GM21423 (cell line): ENCODE data around the gene RPL19.

Experiments used
- ATAC-seq: cut with Tn5 transposase; IDR thresholded peaks from one replicate; pipeline ENCODE4 v1.9.1; 2021; ENCODE audit warnings: mild to moderate bottlenecking, moderate library complexity; ENCODE audit not compliant: unreplicated experiment

Gene RPL19

GRCh38 chr17:39171933-39172332 lies 28.1 kb upstream of the RPL19 start:
- no peak for ATAC-seq

- no peak for ATAC-seq
Measured at GRCh38 chr17:39173080-39173479, 27.0 kb upstream of the RPL19 start.

DNA sequence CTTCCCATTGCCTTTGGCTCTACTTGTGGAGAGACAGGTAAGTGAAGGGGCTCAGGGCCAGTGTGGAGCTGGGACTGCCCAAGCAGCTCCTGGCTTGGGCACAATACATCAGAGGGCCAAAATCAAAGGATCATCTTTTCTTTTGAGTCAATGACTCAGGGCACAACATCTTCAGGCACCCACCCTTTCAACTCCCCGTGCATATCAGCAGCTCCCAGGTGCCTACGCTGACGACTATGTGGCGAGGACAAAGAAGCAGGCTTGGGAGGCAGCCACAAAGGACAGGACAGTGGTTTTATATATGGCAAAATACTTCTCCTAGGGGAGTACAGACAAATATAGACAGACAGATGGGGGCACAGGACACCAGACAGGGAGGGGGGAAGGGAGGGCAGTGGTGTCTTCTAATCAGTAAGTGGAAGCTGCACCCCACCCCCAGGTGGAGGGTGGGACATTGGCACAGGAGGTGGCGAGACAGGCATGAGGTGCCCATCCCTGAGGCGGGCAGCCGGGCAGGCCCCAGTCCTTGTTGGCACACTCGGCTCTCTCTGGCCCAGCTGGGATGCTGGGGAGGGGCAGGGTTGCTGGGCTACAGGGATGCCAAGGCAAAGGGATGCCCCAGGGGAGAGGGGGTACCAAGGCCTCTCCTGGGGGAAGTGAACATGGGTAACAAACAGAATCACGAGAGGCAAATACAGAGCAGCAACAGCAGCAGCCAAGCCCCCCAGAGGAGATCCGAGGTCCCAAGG lies 26.4 kb upstream of the RPL19 start:
- ATAC-seq, result no peak

DNA sequence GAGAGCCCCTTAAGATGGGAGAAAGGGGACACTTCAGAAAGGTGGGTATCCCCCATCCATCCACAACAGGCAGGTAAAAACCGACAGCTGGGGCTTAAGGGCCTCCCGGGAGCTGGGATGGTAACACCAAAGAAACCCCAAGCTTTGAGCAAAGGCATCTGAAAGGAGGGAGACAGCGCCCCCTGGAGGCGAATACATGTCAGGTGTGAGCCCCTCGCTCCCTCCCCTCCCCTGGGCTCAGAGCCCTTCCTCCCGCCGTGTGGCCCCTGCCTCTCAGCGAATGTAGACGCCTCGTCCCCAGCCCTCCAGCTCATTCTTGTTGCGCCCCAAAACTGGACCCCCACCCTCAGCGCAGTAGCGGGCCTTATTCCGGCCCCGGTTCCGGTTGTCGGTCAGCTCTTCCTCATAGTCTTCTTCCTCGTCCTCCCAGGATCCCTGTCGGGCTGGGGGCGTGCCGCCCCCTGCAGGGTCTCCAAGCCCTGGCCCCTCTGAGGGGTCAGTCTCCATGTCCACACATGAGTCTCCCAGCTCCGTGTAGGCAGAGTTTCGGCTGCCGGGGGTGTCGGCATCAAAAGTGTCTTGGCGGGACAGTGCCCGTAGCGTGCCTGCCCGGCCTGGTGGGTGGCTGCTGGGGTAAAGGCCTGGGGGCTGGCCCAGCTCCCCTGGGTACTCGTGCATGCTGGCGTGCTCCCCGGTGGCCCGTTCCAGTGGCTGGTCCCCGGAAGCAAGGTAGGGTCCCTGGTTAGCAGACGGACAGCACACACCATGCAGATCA lies 25.0 kb upstream of the RPL19 start:
- ATAC-seq, result no peak

DNA sequence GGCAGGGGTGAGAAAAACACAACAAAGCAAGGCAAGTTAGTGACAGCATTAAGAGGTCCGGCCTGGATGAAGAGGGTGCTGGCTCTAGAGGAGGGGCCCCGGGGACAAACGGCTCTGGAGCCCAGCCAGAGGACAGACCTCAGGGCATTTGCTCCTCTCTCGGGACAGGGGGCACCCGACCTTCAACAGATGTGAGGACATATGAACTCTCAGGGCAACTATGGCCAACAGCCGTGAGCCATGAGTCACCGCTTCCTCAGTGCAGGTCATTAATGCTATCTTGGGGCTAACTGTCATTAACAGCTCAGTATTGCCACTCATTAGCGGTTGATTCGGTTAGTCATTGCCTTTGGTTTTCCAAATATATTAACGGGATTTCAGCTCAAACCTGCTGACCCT lies 24.4 kb upstream of the RPL19 start:
- no peak for ATAC-seq

GRCh38 chr17:39177256-39177655 lies 22.8 kb upstream of the RPL19 start:
- no peak for ATAC-seq

GRCh38 chr17:39178536-39178935 lies 21.5 kb upstream of the RPL19 start:
- ATAC-seq, result no peak

DNA sequence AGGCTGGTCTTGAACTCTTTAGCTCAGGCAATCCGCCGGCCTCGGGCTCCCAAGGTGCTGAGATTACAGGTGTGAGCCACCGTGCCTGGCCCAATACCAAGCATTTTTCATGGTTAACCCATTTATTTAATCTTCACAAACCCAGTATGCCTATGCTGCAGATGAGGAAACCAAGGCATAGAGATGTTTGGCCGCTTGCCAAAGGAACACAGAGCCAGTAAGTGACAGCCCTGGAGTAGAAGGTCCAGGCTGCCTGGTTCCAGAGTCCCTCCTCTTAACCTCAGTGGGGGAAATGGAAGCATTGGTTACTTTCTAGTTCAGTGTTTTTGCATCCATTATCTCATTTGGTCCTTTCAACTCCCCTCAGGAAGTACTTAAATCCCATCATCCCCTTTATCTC lies 18.8 kb upstream of the RPL19 start:
- ATAC-seq, result no peak

DNA sequence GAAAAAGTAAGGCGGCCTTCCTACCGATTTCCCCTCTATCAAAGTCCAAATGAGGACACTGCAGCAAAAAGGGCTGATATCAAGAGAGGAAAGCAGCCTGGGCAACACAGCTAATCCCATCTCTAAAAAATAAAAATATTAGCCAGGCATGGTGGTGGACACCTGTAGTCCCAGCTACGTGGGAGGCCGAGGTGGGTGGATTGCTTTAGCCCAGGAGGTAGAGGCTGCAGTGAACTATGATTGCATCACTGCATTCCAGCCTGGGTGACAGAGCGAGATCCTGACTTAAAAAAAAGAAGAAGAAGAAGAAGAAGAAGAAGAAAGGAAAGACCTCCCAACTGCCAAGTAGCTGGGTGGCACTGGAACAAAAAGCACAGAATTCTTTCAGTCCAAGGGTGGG lies 17.0 kb upstream of the RPL19 start:
- no peak for ATAC-seq

GRCh38 chr17:39183720-39184119 lies 16.4 kb upstream of the RPL19 start:
- ATAC-seq, result no peak

GRCh38 chr17:39186481-39187002 lies 13.5 kb upstream of the RPL19 start:
- no peak for ATAC-seq

- ATAC-seq, result no peak
Measured at GRCh38 chr17:39187152-39187830, 12.8 kb upstream of the RPL19 start.

DNA sequence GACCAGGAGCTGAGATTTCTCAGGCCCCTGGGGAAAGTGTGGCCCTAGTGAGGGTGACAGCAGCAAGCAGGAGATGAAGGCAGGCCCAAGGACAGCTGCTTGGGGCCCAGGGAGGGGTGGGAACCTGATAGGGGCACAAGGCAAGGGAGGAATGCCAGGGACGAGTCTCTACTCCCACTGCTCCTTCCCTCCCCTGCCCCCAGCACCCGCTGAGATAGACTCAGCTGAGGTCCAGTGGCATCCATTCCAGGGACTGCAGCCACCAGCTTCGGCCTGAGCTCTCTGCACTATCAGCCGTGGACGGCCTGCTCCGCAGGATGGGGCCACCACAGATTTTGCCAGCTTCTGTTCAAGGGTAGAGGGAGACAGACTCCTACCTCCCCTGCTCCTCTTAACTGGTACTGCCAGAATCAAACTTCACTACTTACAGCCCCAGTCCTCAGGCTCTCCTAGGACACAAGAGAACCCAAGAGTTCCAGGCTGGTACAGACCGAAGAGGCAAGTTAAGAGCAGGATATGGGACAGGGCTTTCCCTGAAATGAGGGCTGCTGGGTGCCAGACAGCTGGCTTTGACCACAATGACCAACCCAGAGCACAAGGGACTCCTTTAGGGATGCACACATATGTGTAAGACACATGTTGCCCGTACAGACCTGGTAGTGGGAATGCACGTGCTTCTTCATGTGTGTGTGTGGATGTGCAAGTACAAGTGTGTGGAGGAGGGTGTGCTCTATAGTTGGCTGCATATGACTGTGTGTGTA lies 8.2 kb upstream of the RPL19 start:
- ATAC-seq, result no peak

DNA sequence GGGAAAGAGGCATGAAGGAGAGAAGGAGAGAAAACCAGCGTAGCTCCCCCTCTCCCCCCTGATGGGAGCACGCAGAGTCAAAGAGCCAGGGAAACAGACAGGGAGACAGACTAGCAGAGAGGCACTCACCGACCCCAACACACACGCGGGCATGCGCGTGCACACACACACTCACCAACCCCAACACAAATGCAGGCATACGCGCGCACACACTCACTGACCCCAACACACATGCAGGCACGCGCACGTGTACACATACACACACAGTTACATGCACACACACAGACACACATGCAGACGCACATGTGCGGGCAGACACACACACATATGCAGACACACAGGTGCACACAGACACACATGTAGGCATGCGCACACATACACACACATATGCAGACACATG lies 7.2 kb upstream of the RPL19 start:
- no peak for ATAC-seq

DNA sequence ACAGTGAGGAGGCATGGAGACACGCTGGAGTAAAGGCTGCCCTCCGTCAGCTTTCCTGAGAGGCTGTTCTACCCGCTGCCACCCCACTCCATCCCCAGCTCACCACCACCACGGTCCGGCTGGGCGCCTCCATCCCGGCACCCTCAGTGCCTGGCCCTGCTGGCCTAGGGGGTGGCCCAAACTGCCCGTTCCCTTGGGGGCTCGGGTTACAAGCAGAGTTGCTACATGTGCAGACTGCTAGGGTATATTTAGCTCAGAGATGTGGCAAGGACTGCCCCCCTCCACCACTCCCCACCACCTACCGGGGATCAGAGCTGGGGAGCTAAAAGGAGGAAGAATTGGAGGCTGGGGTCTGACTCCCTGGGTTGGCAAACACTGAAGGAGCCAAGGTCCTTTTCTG lies 6.7 kb upstream of the RPL19 start:
- ATAC-seq, result no peak

GRCh38 chr17:39194089-39194984 lies 5.7 kb upstream of the RPL19 start:
- ATAC-seq, result no peak

GRCh38 chr17:39194985-39195524 lies 5.0 kb upstream of the RPL19 start:
- no peak for ATAC-seq

- ATAC-seq, result no peak
Measured at GRCh38 chr17:39195568-39196160, 4.4 kb upstream of the RPL19 start.

- ATAC-seq, result no peak
Measured at GRCh38 chr17:39196241-39196807, 3.8 kb upstream of the RPL19 start.
